ENCODE measurements around the gene LEFTY2. TPM values are rescaled to one million over a fixed set of nuclear protein-coding genes. Genes with fewer than 3 reads are reported as not detected.
A peak's percentile ranks its signal among the peaks of the same experiment; 100 is the strongest.

Gene LEFTY2
- total and polyA plus RNA-seq, 9 of the 15 experiments (the other 6 are each of a cell fraction or from before 2014, with no cell fraction given) = 0.04 to 0.14 TPM; not detected in 7

- TF ChIP-seq HEY1 (CRISPR knock-in tag; IDR thresholded peaks at IDR 0.05; ENCODE audit: borderline replicate concordance) (peak; percentile 92), SRF (CRISPR knock-in tag; IDR thresholded peaks at IDR 0.05) (peak; percentile 62 to 72; a peak in 2 of 4 replicates), NKRF (IDR thresholded peaks at IDR 0.05; ENCODE audit: borderline replicate concordance) (peak; percentile 76), CHCHD3 (CRISPR knock-in tag; IDR thresholded peaks at IDR 0.05) (0 out of 2 replicates have a peak, but pooled peaks have one; percentile 74), CEBPB (tag; IDR thresholded peaks at IDR 0.05) (no peak), ZNF41 (CRISPR knock-in tag; conservative IDR thresholded peaks at IDR 0.05) (peak; percentile 84), ZNF232 (CRISPR knock-in tag; IDR thresholded peaks at IDR 0.05) (no peak), ZNF239 (CRISPR knock-in tag; IDR thresholded peaks at IDR 0.05) (peak; percentile 91), BHLHE40 (IDR thresholded peaks at IDR 0.05; ENCODE audit: low read length) (peak; percentile 84), ZNF695 (CRISPR knock-in tag; IDR thresholded peaks at IDR 0.05) (0 out of 2 replicates have a peak, but pooled peaks have one; percentile 84), CCNT2 (IDR thresholded peaks at IDR 0.05; ENCODE audit: borderline replicate concordance, extremely low read depth, insufficient read length, low read depth, low read length) (peak; percentile 55), ELF4 (CRISPR knock-in tag; IDR thresholded peaks at IDR 0.05) (peak; percentile 99), NCOA4 (IDR thresholded peaks at IDR 0.05; ENCODE audit: partially characterized antibody) (peak; percentile 85), KHSRP (IDR thresholded peaks at IDR 0.05) (peak; percentile 84), GTF2A2 (tag; IDR thresholded peaks at IDR 0.05) (peak; percentile 82), SMAD2 (IDR thresholded peaks at IDR 0.05; ENCODE audit: low read depth, low read length) (no peak), MCM3 (IDR thresholded peaks at IDR 0.05) (no peak; the same call in 1 of the 2 replicates), ZFP91 (CRISPR knock-in tag; IDR thresholded peaks at IDR 0.05) (no peak), ZNF717 (CRISPR knock-in tag; IDR thresholded peaks at IDR 0.05) (no peak), MCM7 (IDR thresholded peaks at IDR 0.05) (no peak), SIN3B (IDR thresholded peaks at IDR 0.05; ENCODE audit: low read depth) (no peak), ZNF324 (CRISPR knock-in tag; IDR thresholded peaks at IDR 0.05) (peak; percentile 63; the same call in 1 of the 2 replicates), ZSCAN32 (CRISPR knock-in tag; IDR thresholded peaks at IDR 0.05) (peak; percentile 61; the same call in 1 of the 2 replicates)
- TF ChIP-seq, protein P1, sequence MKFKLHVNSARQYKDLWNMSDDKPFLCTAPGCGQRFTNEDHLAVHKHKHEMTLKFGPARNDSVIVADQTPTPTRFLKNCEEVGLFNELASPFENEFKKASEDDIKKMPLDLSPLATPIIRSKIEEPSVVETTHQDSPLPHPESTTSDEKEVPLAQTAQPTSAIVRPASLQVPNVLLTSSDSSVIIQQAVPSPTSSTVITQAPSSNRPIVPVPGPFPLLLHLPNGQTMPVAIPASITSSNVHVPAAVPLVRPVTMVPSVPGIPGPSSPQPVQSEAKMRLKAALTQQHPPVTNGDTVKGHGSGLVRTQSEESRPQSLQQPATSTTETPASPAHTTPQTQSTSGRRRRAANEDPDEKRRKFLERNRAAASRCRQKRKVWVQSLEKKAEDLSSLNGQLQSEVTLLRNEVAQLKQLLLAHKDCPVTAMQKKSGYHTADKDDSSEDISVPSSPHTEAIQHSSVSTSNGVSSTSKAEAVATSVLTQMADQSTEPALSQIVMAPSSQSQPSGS (CRISPR knock-in tag; IDR thresholded peaks at IDR 0.05) = no peak
These were observed 12.5 kb downstream of the LEFTY2 start (continued) for GRCh38 chr1:225928186-225929175.
